ENCODE results near the gene GSN. TPM values are rescaled to one million over a fixed set of nuclear protein-coding genes. Genes with fewer than 3 reads are reported as not detected.

GSN gene
- total and polyA plus RNA-seq, 2 of the 13 experiments (the other 11 are each of a cell fraction or from before 2014, with no cell fraction given) = 294 to 307 TPM

DNA sequence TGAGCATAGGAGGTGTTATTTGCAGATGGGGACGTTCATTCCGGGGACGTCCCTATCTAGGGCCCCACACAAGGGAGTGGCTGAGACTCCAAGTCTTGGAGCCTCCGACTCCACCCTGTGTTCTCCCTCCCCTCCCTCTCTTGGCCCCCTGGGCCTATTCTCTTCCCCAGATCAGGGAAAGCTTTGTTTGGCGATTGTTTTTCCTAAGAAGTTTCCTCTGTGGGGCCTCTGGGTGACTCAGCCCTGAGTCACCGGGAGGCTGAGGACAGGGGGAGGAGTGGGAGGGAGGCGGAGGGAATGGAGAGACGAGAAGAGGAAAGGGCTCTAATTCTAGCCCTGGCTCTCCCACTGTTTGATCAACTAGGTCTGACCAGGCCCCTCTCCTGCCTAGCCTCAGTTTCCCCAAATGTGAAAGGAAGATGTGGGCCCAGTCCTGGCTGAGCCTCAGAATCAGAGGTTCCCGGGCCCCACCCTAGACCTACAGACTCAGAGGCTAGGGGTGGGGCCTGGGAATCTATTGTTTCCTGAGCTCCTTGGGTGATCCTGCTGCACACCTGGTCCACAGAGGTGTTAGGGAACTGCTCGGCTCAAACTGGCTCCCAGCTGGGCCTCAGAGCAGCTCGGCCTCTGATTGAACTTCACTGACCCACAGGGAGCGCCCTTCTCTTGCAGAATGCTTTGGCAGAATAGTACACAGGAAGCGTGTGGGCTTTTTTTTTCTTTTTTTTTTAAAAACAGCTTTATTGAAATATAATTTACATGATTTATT is 19.2 kb downstream of the GSN start (continued):
- TF ChIP-seq, protein P1, sequence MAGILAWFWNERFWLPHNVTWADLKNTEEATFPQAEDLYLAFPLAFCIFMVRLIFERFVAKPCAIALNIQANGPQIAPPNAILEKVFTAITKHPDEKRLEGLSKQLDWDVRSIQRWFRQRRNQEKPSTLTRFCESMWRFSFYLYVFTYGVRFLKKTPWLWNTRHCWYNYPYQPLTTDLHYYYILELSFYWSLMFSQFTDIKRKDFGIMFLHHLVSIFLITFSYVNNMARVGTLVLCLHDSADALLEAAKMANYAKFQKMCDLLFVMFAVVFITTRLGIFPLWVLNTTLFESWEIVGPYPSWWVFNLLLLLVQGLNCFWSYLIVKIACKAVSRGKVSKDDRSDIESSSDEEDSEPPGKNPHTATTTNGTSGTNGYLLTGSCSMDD (CRISPR knock-in tag; IDR thresholded peaks at IDR 0.05) = no peak
- TF ChIP-seq, protein P2, sequence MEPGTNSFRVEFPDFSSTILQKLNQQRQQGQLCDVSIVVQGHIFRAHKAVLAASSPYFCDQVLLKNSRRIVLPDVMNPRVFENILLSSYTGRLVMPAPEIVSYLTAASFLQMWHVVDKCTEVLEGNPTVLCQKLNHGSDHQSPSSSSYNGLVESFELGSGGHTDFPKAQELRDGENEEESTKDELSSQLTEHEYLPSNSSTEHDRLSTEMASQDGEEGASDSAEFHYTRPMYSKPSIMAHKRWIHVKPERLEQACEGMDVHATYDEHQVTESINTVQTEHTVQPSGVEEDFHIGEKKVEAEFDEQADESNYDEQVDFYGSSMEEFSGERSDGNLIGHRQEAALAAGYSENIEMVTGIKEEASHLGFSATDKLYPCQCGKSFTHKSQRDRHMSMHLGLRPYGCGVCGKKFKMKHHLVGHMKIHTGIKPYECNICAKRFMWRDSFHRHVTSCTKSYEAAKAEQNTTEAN (CRISPR knock-in tag; conservative IDR thresholded peaks at IDR 0.05) = no peak
- TF ChIP-seq, protein P3, sequence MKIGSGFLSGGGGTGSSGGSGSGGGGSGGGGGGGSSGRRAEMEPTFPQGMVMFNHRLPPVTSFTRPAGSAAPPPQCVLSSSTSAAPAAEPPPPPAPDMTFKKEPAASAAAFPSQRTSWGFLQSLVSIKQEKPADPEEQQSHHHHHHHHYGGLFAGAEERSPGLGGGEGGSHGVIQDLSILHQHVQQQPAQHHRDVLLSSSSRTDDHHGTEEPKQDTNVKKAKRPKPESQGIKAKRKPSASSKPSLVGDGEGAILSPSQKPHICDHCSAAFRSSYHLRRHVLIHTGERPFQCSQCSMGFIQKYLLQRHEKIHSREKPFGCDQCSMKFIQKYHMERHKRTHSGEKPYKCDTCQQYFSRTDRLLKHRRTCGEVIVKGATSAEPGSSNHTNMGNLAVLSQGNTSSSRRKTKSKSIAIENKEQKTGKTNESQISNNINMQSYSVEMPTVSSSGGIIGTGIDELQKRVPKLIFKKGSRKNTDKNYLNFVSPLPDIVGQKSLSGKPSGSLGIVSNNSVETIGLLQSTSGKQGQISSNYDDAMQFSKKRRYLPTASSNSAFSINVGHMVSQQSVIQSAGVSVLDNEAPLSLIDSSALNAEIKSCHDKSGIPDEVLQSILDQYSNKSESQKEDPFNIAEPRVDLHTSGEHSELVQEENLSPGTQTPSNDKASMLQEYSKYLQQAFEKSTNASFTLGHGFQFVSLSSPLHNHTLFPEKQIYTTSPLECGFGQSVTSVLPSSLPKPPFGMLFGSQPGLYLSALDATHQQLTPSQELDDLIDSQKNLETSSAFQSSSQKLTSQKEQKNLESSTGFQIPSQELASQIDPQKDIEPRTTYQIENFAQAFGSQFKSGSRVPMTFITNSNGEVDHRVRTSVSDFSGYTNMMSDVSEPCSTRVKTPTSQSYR (CRISPR knock-in tag; IDR thresholded peaks at IDR 0.05; ENCODE audit: borderline replicate concordance) = peak; percentile 24; the same call in 1 of the 2 replicates
- TF ChIP-seq TGIF2 (CRISPR knock-in tag; IDR thresholded peaks at IDR 0.05) (no peak), ZNF180 (CRISPR knock-in tag; IDR thresholded peaks at IDR 0.05; ENCODE audit: borderline replicate concordance, low read depth) (no peak), ZNF772 (CRISPR knock-in tag; IDR thresholded peaks at IDR 0.05) (0 out of 2 replicates have a peak, but pooled peaks have one; percentile 49), ZNF383 (CRISPR knock-in tag; IDR thresholded peaks at IDR 0.05; ENCODE audit: borderline replicate concordance) (no peak), ZNF747 (CRISPR knock-in tag; IDR thresholded peaks at IDR 0.05; ENCODE audit: borderline replicate concordance) (peak; percentile 46; the same call in 1 of the 2 replicates), ZSCAN31 (CRISPR knock-in tag; IDR thresholded peaks at IDR 0.05; ENCODE audit: low read depth) (no peak), PLRG1 (conservative IDR thresholded peaks at IDR 0.05) (no peak), KLF9 (CRISPR knock-in tag; IDR thresholded peaks at IDR 0.05; ENCODE audit: low read depth) (no peak), STAT5B (CRISPR knock-in tag; IDR thresholded peaks at IDR 0.05) (no peak), ZNF616 (CRISPR knock-in tag; IDR thresholded peaks at IDR 0.05; ENCODE audit: low read depth) (no peak), ISL2 (CRISPR knock-in tag; IDR thresholded peaks at IDR 0.05) (no peak), SIX4 (CRISPR knock-in tag; IDR thresholded peaks at IDR 0.05) (no peak)
- TF ChIP-seq, protein P4, sequence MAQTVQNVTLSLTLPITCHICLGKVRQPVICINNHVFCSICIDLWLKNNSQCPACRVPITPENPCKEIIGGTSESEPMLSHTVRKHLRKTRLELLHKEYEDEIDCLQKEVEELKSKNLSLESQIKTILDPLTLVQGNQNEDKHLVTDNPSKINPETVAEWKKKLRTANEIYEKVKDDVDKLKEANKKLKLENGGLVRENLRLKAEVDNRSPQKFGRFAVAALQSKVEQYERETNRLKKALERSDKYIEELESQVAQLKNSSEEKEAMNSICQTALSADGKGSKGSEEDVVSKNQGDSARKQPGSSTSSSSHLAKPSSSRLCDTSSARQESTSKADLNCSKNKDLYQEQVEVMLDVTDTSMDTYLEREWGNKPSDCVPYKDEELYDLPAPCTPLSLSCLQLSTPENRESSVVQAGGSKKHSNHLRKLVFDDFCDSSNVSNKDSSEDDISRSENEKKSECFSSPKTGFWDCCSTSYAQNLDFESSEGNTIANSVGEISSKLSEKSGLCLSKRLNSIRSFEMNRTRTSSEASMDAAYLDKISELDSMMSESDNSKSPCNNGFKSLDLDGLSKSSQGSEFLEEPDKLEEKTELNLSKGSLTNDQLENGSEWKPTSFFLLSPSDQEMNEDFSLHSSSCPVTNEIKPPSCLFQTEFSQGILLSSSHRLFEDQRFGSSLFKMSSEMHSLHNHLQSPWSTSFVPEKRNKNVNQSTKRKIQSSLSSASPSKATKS (CRISPR knock-in tag; IDR thresholded peaks at IDR 0.05) = no peak
- TF ChIP-seq, protein P5, sequence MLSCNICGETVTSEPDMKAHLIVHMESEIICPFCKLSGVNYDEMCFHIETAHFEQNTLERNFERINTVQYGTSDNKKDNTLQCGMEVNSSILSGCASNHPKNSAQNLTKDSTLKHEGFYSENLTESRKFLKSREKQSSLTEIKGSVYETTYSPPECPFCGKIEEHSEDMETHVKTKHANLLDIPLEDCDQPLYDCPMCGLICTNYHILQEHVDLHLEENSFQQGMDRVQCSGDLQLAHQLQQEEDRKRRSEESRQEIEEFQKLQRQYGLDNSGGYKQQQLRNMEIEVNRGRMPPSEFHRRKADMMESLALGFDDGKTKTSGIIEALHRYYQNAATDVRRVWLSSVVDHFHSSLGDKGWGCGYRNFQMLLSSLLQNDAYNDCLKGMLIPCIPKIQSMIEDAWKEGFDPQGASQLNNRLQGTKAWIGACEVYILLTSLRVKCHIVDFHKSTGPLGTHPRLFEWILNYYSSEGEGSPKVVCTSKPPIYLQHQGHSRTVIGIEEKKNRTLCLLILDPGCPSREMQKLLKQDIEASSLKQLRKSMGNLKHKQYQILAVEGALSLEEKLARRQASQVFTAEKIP (CRISPR knock-in tag; IDR thresholded peaks at IDR 0.05; ENCODE audit: borderline replicate concordance) = no peak
- TF ChIP-seq, protein P6, sequence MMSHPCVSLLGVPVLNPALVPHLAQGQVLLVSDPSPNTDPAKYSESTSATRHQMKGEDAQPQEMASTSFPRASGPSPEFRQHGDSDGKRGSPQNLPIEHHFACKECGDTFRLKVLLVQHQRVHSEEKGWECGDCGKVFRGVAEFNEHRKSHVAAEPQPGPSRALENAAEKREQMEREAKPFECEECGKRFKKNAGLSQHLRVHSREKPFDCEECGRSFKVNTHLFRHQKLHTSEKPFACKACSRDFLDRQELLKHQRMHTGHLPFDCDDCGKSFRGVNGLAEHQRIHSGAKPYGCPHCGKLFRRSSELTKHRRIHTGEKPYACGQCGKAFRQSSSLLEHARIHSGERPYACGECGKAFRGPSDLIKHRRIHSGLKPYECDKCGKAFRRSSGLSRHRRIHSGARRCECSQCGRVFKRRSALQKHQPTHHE (CRISPR knock-in tag; IDR thresholded peaks at IDR 0.05; ENCODE audit: borderline replicate concordance) = no peak

All from HepG2 (cell line).